ENCODE measurements around the gene MFSD1.

MFSD1 gene

DNA sequence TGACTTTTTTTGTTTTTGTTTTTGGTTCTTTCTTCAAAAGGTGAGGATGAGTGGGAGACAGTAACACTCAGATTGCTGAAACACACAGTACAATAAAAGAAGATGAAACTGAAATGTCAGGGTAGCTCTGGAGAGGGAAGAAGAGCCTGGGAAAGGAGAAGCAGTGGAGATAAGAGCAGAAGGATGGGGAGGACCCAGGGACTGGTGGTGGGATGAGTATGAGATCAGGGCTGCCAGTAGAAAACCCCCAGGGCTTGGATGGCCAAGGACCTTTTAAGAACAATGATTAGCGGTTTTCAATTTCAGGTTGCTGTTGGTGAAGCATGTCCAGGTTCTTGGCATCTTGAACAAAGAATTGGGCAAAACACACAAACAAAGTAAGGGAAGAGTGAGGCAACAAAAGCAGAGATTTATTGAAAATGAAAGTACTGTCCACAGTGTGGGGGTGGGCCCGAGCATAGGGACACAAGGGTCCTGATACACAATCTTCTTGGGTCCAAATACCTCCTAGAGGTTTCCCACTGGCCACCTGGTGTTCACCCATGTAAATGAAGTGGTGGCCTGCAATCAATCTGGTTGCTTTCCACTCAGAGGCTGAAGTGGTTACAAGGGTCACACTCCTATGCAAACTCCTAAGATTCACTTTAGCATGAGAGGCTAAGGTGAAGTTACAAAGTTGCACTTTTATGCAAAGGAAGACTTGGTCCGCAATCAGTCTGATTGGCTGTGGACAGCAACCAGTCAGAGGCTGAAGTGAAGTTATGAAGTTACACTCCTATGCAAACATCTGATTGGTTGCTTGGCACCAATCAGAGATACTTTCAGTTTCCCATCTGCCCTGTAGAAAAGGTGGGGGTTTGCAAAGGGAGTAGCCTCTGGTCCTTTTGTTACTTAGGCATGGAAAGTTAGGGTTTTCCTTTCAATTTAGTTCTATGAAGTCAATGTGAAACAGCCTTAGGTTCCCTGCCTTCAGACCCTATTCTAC lies 26.1 kb upstream of the MFSD1 start:
- TF ChIP-seq CTCF (IDR thresholded peaks at IDR 0.05; ENCODE audit: low read depth, low read length, missing control alignments): no peak
- H3K4me3 ChIP-seq (ENCODE audit: low read depth, low read length): no peak overlapping the region
- DNase-seq (ENCODE audit: low read depth): no peak

DNA sequence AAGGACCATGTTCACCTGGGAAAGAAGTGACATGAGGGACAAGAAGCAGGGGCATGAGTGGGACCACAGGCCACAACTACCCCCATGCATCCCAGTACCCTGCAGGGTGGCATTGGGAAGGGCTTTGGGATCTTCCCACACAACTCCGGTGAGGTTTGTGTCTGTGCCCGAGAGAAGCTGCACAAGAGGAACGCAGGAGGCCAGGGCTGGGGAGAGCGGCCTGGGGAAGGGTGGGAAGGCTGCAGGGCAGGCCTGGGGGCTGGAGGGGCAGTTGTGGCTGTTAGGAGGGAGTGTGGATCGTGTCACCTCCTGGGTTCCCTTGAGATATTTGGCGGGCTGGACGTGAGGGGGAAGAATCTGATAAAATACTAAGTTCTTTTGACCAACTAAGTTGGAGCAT lies 25.3 kb upstream of the MFSD1 start:
- DNase-seq (ENCODE audit: low read depth): no peak
- TF ChIP-seq CTCF (IDR thresholded peaks at IDR 0.05; ENCODE audit: low read depth, low read length, missing control alignments): no peak
- H3K4me3 ChIP-seq (ENCODE audit: low read depth, low read length): no peak overlapping the region

- no peak for DNase-seq (ENCODE audit: low read depth)
- no peak overlapping the region for H3K4me3 ChIP-seq (ENCODE audit: low read depth, low read length)
- TF ChIP-seq CTCF (IDR thresholded peaks at IDR 0.05; ENCODE audit: low read depth, low read length, missing control alignments): no peak
Observed at GRCh38 chr3:158777161-158777873, 24.5 kb upstream of the MFSD1 start.

- TF ChIP-seq CTCF (IDR thresholded peaks at IDR 0.05; ENCODE audit: low read depth, low read length, missing control alignments): no peak
- no peak overlapping the region for H3K4me3 ChIP-seq (ENCODE audit: low read depth, low read length)
Observed at GRCh38 chr3:158780766-158781165, 21.1 kb upstream of the MFSD1 start.

DNA sequence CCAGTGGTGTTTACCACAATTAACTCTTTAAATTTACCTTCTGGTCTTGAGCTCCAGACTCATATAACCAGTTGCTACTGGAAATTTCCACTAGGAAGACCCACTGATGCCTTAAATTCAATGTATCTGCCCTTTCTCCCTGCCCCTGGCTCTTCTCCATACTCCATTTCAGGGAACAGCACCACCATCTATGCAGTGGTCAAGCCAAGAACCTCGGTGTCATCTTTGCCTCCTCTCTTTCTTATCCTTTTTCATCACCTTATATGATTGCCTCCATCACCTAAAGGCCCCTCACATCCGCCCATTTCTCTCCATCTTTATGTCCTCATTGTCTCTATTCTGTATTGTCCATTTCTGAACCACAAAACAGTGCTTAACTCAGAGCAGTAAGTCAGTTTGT lies 20.7 kb upstream of the MFSD1 start:
- TF ChIP-seq CTCF (IDR thresholded peaks at IDR 0.05; ENCODE audit: low read depth, low read length, missing control alignments): no peak
- H3K4me3 ChIP-seq (ENCODE audit: low read depth, low read length): no peak overlapping the region
- DNase-seq (ENCODE audit: low read depth): no peak

More at GRCh38 chr3:158780766-158781165, 21.1 kb upstream of the MFSD1 start:
- no peak for DNase-seq (ENCODE audit: low read depth)

DNA sequence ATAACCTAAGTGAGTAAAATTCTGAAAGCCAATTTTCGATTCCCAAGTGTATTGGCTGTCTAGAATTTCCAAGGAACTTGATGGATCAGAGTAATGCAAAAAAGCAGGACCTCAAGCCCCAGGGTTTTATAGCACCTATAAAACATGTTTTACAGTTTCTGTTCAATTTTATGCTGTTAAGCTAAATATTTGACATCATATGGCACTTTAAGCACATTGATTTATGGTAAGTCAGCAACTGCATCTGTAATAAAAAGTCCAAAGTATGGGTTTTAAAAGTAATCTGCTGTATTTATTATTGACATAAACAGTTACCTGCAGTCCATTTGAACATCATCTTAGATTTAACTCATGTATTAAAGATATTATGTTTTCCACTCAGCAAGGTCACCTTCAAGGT lies 20.0 kb upstream of the MFSD1 start:
- no peak for DNase-seq (ENCODE audit: low read depth)
- TF ChIP-seq CTCF (IDR thresholded peaks at IDR 0.05; ENCODE audit: low read depth, low read length, missing control alignments): no peak
- no peak overlapping the region for H3K4me3 ChIP-seq (ENCODE audit: low read depth, low read length)
